ENCODE results near the gene ADCY4. TPM values are rescaled to one million over a fixed set of nuclear protein-coding genes. Genes with fewer than 3 reads are reported as not detected.
"Not testable (repeated sequence)": the region's sequence is repeated elsewhere in the genome, so short reads cannot be mapped to it uniquely, and the experiment has no call there.

ADCY4 gene
- total and polyA plus RNA-seq, 9 donors, result 7.8 to 33.3 (median 11.9) TPM

DNA sequence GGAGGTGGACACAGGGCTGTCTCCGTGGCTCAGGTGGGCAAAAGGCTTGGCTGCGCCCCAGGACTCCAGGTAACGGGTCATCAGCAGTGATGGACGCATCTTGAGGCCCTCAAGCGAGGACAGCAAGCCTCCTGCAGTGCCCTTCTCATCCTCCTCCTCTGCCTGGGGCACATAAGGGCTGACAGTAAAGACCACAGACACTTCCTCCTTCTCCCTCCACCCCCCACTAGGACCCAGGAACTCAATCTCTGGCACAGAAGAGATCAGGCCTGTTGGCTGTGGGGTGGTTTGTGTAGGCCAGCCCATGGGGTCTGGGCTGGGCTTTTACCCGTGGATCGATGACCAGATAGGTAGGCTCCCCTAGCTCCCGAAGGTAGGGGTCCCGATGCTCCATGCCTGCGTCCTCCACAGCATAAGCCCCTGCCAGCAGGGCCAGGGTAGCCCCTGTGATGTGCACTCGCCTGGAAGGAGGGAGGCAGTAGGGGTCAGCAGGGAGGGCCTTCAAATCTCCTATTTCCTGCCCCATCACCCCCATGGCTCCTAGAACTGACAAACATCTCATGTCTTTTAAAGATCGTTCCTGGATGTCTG, 5.7 kb downstream of the ADCY4 start:
- Histone ChIP-seq H3K36me3 (no peaks in the 10 kb centered on the region), H3K27me3 (no peaks in the 10 kb centered on the region), H3K27ac (no peak overlapping the region), H3K4me1 (ENCODE audit: insufficient read depth) (peaks cover 5% of the 10 kb centered on the region), H3K9me3 (no peaks in the 10 kb centered on the region), H3K4me3 (no peak overlapping the region)
- no peak for DNase-seq
- intact Hi-C loops (cut with DNase I), result loop anchor here in 1 of 4 donors (5.0 kb wide), 1 partner anchor 33 kb away; no protein-coding TSS in a partner anchor
- 89 to 90% (median 90%) methylated on average over 12 of the region's 12 CpGs for WGBS, 3 donors
- TF ChIP-seq, protein P1, sequence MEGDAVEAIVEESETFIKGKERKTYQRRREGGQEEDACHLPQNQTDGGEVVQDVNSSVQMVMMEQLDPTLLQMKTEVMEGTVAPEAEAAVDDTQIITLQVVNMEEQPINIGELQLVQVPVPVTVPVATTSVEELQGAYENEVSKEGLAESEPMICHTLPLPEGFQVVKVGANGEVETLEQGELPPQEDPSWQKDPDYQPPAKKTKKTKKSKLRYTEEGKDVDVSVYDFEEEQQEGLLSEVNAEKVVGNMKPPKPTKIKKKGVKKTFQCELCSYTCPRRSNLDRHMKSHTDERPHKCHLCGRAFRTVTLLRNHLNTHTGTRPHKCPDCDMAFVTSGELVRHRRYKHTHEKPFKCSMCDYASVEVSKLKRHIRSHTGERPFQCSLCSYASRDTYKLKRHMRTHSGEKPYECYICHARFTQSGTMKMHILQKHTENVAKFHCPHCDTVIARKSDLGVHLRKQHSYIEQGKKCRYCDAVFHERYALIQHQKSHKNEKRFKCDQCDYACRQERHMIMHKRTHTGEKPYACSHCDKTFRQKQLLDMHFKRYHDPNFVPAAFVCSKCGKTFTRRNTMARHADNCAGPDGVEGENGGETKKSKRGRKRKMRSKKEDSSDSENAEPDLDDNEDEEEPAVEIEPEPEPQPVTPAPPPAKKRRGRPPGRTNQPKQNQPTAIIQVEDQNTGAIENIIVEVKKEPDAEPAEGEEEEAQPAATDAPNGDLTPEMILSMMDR (IDR thresholded peaks at IDR 0.05), result no peak
- TF ChIP-seq POLR2A (IDR thresholded peaks at IDR 0.05) (no peak), EP300 (IDR thresholded peaks at IDR 0.05) (no peak)

DNA sequence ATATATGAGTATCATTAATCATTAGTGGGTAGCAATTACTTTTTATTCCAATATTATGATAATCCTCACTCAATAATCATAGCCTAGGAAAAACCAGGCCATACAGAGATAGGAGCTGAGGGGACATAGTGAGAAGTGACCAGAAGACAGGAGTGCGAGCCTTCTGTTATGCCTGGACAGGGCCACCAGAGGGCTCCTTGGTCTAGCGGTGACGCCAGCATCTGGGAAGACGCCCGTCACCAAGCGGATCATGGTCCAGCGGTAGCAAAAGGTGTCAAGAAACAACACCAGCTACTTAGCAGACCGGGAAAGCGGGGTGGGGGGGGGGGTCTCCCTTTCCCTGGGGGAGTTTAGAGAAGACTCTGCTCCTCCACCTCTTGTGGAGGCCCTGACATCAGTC, 7.0 kb downstream of the ADCY4 start:
- H3K9me3 ChIP-seq; H3K4me3 ChIP-seq; H3K4me1 ChIP-seq (ENCODE audit: insufficient read depth); H3K36me3 ChIP-seq; H3K27ac ChIP-seq; H3K27me3 ChIP-seq: not testable (repeated sequence)
- WGBS, 3 donors, result 1 to 6% (median 2%) methylated on average over 9 of the region's 9 CpGs
- peak in 4 of 5 donors; percentile 39 to 70 (median 60) for DNase-seq
- intact Hi-C loops (cut with DNase I), result loop anchor here in 1 of 4 donors (5.0 kb wide), 1 partner anchor 34 kb away; no protein-coding TSS in a partner anchor
- TF ChIP-seq, protein P1 (IDR thresholded peaks at IDR 0.05), result peak in 2 of 3 donors; percentile 29 to 40

DNA sequence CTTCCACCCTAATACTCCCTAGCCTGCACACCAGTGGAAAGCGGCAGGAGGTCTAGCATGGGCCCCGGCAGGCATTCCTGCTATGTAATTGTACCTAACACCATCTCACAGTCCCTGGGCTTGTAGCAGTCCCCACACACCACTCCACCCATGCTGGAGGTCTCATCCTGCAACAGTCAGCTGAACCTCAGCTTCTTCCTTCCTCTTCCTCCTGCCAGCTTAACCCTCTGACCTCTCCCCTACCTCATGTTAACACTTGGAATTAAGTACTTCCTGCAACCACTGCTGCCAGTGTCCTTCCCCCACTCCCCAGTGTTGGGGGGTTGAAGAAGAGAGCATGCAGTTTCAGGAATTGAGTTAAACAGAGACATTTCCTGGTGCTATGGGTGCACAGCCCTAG, 7.6 kb downstream of the ADCY4 start:
- peaks cover 4% of the 10 kb centered on the region for H3K4me1 ChIP-seq (ENCODE audit: insufficient read depth)
- intact Hi-C loops (cut with DNase I), result loop anchor here in 1 of 4 donors (5.0 kb wide), 1 partner anchor 35 kb away; no protein-coding TSS in a partner anchor
- no peaks in the 10 kb centered on the region for H3K9me3 ChIP-seq
- 85 to 88% (median 88%) methylated on average over 2 of the region's 2 CpGs for WGBS, 3 donors
- H3K27ac ChIP-seq, result no peak overlapping the region
- TF ChIP-seq, protein P1 (IDR thresholded peaks at IDR 0.05), result no peak
- TF ChIP-seq POLR2A (IDR thresholded peaks at IDR 0.05) (no peak), EP300 (IDR thresholded peaks at IDR 0.05) (no peak)
- DNase-seq, result no peak
- no peaks in the 10 kb centered on the region for H3K27me3 ChIP-seq
- no peak overlapping the region for H3K4me3 ChIP-seq
- no peaks in the 10 kb centered on the region for H3K36me3 ChIP-seq

DNA sequence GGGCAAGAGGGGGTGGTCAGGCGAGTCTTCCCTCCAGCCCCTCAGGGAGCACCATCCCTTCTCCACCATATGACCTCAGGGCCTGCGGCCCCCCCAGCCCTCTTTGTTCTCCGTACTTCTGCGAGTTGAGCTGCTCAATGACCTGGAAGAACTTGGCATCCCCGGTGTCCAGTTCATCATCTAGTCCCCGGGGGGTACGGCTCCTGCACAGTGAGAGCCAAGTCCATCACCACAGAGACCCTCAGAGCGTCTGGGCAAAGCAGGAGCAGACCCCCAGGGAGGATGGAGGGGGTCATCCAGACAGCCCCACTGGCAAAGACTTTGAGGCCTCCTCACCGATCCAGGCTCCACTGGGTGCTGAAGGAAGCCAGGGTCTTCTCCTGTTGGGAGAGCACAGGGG, 8.9 kb downstream of the ADCY4 start:
- intact Hi-C loops (cut with DNase I), result loop anchor here in 1 of 4 donors (5.0 kb wide), 1 partner anchor 36 kb away; no protein-coding TSS in a partner anchor
- no peaks in the 10 kb centered on the region for H3K36me3 ChIP-seq
- no peaks in the 10 kb centered on the region for H3K27me3 ChIP-seq
- no peak overlapping the region for H3K4me3 ChIP-seq
- no peaks in the 10 kb centered on the region for H3K4me1 ChIP-seq (ENCODE audit: insufficient read depth)
- H3K27ac ChIP-seq, result no peak overlapping the region
- TF ChIP-seq POLR2A (IDR thresholded peaks at IDR 0.05), result no peak
- TF ChIP-seq EP300 (IDR thresholded peaks at IDR 0.05), result no peak
- TF ChIP-seq, protein P1 (IDR thresholded peaks at IDR 0.05), result no peak
- DNase-seq, result no peak
- 78 to 85% (median 78%) methylated on average over 9 of the region's 9 CpGs for WGBS, 3 donors
- no peaks in the 10 kb centered on the region for H3K9me3 ChIP-seq

Measured in ovary (tissue), 9 donors.